Effector CD4-positive, alpha-beta T cell (primary cell): Measurements from ENCODE around the gene LETM1.

Source experiments
- DNase-seq: peaks from one replicate; pipeline ENCODE4 v3.0.0-alpha.2; 2020

The LETM1 gene

DNA sequence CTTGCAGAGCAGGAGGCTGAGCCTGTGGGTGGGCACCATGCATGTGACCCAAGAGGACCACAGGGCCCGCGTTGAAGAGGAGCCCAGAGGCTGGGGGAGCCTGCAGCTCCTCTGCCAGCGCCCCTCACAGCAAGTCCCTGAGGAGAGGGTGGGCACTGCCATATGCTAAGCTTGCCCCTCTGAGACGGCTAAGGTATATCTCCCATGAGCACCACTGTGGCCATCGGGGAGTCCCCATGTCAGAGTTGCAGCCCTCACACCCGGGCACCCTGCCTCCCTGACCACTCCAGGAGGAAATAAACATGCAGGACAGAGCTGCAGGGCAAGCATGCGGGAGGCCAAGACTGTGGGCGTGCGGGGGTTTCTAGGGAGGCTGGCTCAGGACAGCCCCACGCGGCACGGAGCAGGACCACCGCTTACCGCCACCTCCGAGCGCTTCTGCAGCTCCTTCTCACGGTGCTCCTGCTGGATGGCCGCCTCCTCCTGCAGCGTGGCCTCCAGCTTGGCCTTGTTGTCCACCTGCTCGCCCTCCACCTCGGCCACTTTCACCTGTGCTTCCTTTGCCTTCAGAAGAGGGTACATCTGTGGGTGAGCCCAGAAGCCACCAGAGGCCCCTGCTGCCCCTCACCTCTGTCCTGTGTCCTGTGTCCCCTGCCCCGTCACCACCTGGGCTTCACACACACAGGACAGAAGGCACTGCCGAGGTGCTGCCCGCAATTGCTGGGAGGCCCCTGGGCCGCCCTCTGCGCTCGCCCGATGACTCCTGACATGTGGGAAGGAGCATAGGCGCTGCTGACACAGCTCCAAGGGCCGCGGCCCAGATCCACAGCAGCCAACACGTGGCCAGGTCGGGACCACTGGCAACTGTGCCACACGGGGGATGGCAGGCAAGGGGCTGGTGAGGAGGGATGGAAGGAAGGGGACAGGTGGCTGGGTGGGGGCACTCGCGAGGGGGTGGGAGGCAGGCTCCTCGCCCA lies 33.1 kb downstream of the LETM1 start:
- DNase-seq = no peak

DNA sequence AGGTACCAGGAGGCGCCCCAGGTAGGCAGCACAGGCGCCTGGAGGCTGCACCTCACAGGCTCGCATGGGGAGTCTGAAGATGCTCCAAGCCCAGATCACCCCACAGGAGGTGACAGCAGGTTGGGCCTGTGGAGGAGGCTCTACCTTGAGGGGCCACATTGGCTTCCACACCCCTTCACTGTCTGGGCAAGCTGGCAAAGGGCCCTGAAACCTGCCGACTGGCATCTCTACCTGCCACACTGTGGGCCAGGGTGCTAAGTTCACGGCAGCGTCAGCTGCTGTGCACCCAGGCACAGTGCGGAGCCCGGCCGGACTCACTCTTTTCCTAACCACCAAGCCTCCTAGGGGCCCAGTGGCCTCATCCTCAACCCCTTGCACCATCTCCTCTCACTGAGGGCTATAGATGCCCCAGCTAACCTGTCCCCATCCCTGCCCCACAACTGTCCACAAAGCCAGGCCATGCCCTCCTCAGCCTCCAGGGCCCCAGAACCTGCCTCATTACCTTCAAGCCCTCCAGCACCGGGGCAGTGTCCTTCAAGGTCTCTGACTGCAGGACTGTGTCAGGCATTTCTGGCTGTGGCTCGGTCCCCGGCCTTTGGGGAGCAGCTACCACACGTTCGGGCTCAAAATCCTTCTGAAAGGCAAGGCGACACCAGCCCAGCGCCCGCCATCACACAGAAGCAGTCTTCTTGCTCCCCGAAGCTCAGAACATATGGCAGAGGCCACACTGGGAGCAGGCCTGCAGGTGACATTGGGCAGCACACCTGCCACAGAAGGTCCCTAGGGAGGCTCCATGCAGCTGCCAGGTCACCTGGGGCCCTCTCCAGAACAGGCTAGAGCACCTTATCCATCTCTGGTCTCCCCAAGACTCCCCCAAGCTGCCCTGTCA lies 34.0 kb downstream of the LETM1 start:
- no peak for DNase-seq

DNA sequence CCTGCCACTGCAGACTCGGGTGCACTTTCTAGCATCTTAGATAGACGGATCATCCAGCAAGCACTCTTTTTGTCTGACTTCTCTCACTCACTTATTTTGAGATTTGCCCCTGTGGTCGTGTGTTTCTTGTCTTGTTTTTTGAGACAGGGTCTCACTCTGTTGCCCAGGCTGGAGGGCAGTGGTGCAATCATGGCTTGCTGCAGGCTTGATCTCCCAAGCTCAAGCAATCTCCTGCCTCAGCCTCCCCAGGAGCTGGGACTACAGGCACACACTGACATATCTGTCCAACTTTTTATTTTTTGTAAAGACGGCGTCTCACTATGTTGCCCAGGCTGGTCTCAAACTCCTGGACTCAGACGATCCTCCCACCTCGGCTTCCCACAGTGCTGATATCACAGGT lies 36.1 kb downstream of the LETM1 start:
- no peak for DNase-seq

DNA sequence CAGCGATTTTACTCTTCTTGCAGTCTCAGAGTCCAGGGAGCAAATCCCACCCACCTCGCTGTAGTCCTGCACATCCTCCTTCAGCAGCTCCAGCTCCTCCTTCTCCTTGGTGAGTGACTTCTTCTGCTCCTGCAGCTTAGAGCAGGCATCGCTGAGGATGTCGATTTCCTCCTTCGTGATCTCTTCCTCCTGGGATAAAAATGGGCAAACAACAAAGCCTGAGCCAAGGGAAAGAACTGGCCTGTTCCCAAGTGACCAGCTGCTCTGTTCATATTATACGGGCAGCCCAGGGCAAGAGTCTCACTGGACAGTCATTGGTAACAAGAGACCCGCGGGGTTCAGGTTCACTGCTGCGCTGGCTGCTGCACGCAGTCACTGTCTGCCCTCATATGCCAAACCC lies 36.7 kb downstream of the LETM1 start:
- no peak for DNase-seq

DNA sequence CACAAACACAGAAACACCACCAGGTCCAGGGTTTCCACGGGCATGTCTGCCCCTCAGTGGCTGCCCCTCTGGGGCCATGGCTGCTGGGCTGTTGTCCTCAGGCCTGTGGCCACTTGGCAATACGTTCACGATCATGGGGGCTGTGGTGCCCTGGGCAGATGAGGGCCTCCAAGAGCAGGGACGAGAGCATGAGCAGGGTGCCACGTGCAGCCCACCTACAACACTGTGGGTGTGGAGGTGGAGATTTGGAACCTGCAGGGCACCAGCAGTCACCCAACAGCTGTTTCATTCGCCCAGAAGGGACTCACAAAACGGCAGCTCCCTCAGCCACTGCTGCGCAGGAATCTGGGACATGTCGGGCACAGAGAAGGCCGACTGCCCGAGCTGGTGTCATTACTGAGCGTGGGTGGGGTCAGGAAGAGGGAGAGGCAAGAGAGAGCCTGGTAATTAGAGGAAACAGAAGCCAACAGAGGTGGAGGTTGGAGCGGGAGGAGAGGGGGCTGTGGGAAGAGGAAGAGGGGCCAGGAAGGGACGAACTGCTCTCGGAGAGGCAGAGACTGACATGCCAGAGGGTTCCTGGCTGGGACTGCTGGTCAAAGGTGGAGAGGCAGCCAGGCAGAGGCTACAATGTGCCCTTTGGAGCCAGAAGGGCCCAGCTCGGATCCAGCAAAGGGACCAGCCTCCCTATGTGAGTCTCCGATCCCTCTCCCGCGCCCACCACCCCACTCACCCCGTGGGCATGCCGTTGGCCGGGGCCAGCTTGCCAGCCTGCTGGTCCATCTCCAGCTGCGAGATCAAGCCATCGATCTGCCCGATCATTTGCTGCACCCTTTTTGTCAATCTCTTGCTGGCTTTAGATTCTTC lies 39.7 kb downstream of the LETM1 start:
- DNase-seq = no peak

DNA sequence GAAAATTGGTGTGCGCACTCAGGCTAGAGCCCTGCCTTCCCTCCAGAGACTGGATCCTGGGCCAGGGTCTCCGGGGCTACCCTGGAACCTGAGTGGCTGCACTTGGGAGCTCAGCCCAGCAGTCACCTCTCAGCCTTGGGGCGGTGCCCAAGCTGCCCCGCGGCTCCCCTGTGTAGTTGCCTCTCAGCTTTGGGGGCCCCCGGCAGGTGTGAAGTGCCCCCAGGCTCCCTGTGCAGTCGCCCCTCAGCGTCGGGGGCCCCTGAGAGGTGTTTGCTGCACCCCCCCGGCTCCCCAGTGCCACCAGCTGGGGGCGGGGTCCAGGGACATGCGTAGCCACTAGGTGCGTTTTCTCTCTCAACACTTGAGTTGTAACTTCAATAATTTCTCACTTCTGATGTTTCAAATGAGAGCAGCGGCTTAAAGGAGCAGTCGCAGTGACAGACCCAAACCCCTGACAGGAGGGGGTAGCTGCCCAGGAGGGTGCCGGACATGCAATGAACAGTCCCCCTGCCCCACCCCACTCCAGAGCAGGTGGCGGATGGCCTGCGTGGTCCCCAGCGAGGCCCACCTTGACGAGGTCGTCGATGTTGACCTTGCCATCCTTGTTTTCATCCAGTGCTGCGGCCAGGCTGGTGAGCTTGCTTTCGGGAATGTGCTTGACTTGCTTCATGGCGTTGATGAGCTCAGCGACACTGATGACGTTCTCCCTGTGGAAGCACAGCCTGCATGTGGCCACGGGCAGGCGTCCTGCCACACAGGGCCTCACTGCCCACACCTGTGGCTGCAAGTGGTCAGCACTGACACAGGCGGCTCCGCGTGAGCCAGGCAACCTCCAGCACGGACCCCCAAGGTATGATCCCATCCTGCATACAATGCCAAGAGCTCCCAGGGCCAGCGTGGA lies 40.6 kb downstream of the LETM1 start:
- DNase-seq = no peak

DNA sequence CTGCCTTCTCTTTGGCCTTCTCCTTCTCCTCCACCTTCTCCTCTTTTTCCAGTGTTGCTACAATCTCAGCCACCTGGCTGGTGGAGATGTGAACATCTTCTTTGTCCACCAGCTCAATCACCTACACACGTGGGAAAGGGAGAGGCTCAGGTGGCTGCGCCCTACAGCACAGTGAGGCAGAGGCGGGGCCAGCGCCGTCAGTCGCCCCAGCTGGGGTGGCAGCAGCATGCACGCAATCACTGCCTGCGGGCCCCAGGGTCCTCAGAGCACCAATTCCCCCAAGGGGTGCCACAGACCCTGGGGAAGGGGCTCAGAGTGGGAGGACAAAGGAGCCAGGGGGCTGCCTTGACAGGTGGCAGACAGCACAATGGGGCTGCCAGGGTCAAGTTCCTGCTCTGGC lies 41.5 kb downstream of the LETM1 start:
- no peak for DNase-seq

DNA sequence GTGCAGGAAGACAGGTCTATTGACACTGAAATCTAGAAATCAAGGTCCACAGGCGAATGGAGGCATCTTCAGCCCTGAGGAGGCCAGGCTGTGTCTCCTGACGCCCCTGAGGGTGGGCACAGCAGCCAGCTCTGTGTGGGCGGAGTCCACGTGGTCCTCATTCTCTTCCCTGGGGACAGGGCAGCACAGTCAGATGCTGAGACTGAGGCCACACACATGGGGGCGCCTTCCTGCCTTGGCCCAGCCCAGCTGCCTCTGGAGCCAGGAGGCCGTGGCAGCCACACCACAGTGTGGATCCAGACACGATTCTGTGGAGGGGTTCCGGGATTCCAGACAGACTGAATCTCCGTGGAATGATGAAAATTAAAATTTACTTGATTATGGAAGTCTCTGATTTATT lies 42.0 kb downstream of the LETM1 start:
- DNase-seq = no peak

DNA sequence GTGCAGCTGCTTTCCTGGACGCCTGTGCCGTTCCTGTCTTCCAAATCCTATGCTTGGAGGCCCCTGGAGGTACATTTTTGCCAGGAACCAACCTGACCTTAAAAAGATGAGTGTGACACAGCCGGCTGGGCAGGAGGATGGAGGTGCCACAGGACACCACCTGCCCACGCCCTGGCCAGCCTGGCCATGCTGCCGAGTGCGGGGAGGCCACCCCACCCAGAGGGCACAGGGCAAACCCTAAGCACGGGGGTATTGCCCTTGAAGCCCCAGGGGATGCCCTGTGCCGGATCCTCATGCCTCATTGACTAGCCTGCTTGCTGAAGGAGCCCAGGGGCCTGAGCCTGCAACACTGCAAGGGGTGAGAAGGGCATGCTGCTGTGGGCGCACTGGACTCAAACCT lies 42.7 kb downstream of the LETM1 start:
- no peak for DNase-seq

DNA sequence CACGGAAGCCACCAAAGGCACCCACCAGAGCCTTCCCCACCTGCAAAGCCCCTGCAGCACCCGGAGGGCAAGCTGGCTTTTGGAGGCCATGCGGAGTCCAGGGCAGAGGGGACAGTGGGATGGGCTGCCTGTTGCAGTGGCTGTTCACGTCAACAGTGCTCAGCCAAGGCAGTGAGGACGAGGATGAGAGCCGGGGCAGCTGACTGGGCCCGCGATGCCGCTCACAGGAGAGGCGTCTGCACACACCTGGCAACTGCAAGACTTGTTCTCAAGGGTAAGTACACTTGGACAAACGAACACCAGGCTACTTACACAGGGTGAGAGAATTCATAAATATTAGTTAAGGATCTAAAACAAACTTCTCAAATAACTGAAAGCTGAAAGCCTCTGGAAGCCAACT lies 43.2 kb downstream of the LETM1 start:
- DNase-seq = no peak

DNA sequence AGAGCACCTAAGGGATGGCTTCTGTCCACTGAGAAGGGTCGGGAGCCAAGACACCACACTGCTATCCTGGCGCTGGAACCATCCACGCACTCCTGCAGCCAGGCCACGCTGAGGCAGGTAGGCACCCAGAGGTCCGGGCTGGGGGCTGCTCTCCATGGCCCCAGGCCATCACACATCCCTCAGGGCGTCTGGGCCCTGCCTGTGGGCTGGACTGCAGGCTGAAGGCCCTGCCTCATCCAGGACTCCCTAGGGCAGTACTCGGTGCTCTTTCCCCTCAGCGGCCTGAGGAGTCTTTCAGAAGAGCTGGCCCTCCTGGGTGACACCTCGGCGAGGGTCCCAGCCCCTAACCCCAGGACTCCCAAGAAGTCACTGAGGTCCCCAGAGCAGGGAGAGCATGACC lies 45.2 kb downstream of the LETM1 start:
- no peak for DNase-seq

DNA sequence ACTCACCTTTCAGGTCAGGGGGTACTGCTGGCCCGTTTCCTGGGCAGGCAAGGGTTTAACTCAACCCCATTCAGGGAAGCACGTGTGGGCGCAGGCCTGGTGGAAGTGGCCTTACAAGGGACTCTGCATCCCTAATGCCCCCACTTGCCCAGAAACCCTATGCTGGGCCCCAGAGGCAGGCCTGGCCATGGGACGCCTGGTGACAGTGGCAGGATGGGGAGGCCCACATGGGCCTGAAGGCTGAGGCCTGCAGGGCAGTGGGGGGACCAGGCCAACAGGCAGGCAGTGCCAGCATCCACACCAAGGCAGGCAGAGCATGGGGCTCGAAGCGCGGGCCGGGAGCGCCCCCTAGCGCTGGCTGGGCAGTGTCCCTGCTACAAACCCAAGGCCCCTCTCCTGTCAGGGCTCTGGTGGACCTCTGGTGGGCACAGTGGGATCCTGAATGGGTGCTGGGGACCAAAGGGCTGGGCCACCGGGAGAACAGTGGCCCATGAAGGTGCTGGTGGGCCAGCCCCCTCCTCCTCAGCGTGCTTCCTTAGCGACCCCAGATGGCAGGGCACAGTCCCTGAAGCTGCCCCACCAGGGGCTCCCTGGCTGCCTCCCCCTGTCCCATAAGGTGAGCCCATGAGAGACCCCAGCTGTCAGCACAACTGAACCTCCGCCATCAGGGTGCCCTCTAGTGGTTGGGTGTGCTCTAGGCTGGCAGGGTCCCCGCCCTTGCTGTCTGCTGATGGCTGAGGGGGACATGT lies 46.0 kb downstream of the LETM1 start:
- DNase-seq = peak; percentile 52

DNA sequence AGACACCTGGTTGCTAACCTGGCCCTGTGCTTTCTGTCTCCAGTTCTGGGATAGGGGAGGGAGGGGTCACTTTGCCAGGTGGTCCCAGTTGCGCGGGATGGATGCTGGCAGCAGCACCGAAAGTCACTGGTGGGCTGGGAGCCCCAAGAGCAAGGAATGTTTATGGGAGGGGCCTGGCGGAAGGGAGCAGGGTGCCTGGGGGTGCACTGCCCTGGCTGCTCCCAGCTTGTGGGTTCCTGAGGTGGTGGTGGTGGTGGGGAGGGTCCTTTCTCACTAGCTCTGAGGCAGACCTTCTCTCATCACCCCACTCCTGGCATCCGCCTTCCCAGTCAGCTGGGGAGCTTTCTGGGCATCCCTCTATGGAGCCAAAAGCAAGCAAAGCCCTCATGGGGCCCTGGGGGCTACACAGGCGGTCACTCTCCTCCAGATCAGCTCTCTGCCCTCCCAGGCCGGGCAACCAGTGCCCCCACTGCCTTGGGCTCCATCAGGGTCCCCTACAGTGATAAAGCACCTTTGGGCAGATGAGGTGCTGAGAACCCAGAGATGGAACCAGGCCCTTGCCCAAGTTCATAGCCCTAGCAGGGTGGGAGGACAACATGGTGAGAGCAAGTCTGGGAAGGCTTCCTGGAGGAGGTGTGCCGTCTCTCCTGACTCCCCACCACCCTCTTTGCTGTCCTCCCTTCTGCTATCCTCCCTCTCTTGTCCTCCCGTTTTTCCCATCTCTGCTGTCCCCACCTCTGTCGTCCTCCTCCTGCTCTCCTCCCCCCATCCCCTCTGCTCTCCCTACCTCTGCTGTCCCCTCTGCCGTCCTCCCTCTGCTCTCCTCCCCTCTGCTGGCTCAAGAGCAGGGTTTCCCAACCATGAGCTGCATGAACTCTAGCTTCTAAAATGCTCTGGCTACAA lies 46.9 kb downstream of the LETM1 start:
- DNase-seq = no peak

DNA sequence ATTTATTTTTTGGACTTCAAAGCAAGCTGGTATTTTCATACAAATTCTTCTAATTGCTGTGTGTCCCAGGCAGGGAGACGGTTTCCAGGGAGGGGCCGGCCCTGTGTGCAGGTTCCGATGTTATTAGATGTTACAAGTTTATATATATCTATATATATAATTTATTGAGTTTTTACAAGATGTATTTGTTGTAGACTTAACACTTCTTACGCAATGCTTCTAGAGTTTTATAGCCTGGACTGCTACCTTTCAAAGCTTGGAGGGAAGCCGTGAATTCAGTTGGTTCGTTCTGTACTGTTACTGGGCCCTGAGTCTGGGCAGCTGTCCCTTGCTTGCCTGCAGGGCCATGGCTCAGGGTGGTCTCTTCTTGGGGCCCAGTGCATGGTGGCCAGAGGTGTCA lies 47.6 kb downstream of the LETM1 start:
- no peak for DNase-seq

DNA sequence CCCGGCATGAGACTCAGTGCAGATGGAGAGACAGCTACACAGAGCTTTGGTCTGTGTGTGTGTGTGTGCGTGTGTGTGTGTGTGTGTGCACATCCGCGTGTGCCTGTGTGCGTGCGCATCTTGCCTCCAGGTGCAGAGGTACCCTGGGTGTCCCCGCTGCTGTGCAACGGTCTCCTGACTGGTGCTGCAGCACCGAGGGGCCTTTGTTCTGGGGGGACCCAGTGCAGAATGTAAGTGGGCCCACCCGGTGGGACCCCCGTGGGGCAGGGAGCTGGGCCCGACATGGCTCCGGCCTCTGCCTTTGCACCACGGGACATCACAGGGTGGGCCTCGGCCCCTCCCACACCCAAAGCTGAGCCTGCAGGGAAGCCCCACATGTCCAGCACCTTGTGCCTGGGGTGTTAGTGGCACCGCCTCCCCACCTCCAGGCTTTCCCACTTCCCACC lies 48.6 kb downstream of the LETM1 start:
- DNase-seq = no peak

DNA sequence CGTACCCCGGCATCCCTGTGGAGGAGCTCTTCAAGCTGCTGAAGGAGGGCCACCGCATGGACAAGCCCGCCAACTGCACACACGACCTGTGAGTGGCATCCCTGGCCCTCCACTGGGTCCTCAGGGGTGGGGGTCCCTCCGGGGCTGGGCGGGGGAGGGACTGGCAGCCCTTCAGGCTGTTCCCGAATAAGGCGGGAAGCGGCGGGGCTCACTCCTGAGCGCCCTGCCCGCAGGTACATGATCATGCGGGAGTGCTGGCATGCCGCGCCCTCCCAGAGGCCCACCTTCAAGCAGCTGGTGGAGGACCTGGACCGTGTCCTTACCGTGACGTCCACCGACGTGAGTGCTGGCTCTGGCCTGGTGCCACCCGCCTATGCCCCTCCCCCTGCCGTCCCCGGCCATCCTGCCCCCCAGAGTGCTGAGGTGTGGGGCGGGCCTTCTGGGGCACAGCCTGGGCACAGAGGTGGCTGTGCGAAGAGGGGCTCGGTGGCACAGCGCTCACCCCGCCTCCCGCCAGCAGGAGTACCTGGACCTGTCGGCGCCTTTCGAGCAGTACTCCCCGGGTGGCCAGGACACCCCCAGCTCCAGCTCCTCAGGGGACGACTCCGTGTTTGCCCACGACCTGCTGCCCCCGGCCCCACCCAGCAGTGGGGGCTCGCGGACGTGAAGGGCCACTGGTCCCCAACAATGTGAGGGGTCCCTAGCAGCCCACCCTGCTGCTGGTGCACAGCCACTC lies 49.2 kb downstream of the LETM1 start:
- DNase-seq = no peak

DNA sequence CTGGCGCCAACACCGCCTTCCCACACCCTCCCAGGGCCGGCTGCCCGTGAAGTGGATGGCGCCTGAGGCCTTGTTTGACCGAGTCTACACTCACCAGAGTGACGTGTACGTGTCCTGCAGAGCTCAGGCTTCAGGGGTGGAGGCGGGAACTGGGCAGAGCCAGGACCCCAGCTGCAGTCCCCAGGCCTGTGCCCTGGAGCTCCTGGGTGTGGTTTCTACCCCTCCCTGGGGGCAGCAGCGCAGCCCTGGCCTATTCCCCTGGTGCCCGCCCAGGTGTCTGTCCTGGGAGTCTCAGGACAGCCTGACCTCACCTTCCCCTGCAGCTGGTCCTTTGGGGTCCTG lies 49.8 kb downstream of the LETM1 start:
- no peak for DNase-seq

DNA sequence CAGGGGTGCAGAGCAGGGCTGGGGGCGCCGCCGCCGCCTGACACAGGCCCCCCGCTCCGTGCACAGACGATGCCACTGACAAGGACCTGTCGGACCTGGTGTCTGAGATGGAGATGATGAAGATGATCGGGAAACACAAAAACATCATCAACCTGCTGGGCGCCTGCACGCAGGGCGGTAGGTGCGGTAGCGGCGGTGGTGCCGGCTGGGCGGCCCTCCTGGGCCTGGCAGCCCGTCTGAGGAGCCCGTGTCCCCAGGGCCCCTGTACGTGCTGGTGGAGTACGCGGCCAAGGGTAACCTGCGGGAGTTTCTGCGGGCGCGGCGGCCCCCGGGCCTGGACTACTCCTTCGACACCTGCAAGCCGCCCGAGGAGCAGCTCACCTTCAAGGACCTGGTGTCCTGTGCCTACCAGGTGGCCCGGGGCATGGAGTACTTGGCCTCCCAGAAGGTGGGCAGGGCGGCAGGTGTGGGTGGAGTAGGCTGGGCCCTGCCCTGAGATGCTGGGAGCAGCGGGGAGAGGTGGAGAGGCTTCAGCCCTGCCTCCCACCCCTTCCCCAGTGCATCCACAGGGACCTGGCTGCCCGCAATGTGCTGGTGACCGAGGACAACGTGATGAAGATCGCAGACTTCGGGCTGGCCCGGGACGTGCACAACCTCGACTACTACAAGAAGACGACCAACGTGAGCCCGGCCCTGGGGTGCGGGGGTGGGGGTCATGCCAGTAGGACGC lies 50.3 kb downstream of the LETM1 start:
- no peak for DNase-seq
